Keratinocyte (primary cell): ENCODE measurements around the gene TARM1.

ENCODE experiments used
- CTCF ChIP-seq, 3 experiments: IDR thresholded peaks in 1 of 3; conservative IDR thresholded peaks in 1 of 3; optimal IDR thresholded peaks in 1 of 3; 2 replicates in 2 of 3; 3 replicates in 1 of 3; pipeline versions ENCODE3 to v1.5.1; 2011; ENCODE audit warnings: low read length in 3 of 3, mild to moderate bottlenecking in 3 of 3, moderate library complexity in 2 of 3, control low read depth in 1 of 3, inconsistent platforms in 1 of 3; ENCODE audit not compliant: insufficient read depth in 2 of 3; ENCODE audit errors: extremely low read depth in 1 of 3
- EZH2 ChIP-seq: IDR thresholded peaks from one replicate; pipeline ENCODE4 v1.6.1; 2012; ENCODE audit warnings: inconsistent platforms, mild to moderate bottlenecking, low read length, moderate library complexity

- TF ChIP-seq CTCF (optimal IDR thresholded peaks at IDR 0.05 in 1 of 3, IDR thresholded peaks at IDR 0.05 in 1 of 3, conservative IDR thresholded peaks at IDR 0.05 in 1 of 3; ENCODE audit: extremely low read depth in 1 of 3, insufficient read depth in 2 of 3, low read length in 3 of 3) (no peak), EZH2 (no peak)
Measured at GRCh38 chr19:54125713-54126112, 44.5 kb upstream of the TARM1 start.
